HepG2 (cell line): ENCODE data around the gene GART. TPM values are rescaled to one million over a fixed set of nuclear protein-coding genes. Genes with fewer than 3 reads are reported as not detected.

Experiments used
- GTF3A ChIP-seq: sonication (generic); formaldehyde crosslinking; conservative IDR thresholded peaks from 2 replicates; pipeline ENCODE4 v1.4.0; 2020; ENCODE audit warnings: mild to moderate bottlenecking, missing genetic modification reagents
- PATZ1 ChIP-seq: sonication (generic); formaldehyde crosslinking; IDR thresholded peaks from 2 replicates; pipeline ENCODE4 v1.4.0; 2020; ENCODE audit warnings: missing genetic modification reagents
- RBFOX2 ChIP-seq: fragments of 200-400 bp; formaldehyde crosslinking; IDR thresholded peaks from 2 replicates; pipeline ENCODE4 v1.6.1; 2017; ENCODE audit warnings: low read depth, mild to moderate bottlenecking, low read length
- SMARCE1 ChIP-seq: fragments of 450-650 bp; IDR thresholded peaks from 2 replicates; pipeline ENCODE4 v1.6.1; 2017; ENCODE audit warnings: borderline replicate concordance
- SOX13 ChIP-seq, 3 experiments: fragments of 450-650 bp in 1 of 3; sonication (generic) in 1 of 3; formaldehyde crosslinking in 1 of 3; IDR thresholded peaks in 2 of 3; conservative IDR thresholded peaks in 1 of 3; 2 replicates each; pipeline versions ENCODE4 v1.5.0 to v1.6.1; 2016 to 2020; ENCODE audit warnings: antibody characterized with exemption in 1 of 3, mild to moderate bottlenecking in 1 of 3, missing compliant biosample characterization in 1 of 3, missing genetic modification reagents in 1 of 3, moderate library complexity in 1 of 3
- TFDP2 ChIP-seq: sonication (generic); formaldehyde crosslinking; IDR thresholded peaks from 2 replicates; pipeline ENCODE4 v1.4.0; 2020; ENCODE audit warnings: missing genetic modification reagents
- ZNF572 ChIP-seq: sonication (generic); formaldehyde crosslinking; IDR thresholded peaks from 2 replicates; pipeline ENCODE4 v1.5.1; 2020; ENCODE audit warnings: mild to moderate bottlenecking, missing genetic modification reagents
- polyA plus RNA-seq, 8 experiments: library from polyadenylated mRNA; depleted of rRNA in 3 of 8; stranded (reverse) in 7 of 8; unstranded in 1 of 8; fragments of >200 nt; fragmentation: Illumina TruSeq in 4 of 8; extraction: Trizol in 4 of 8; gene quantifications; 2 replicates each; pipeline versions ENCODE4 v1.2.1 to v1.2.3, GENCODE V29; 2011 to 2016; ENCODE audit warnings: low read depth in 4 of 8, missing spikeins in 1 of 8, mixed read lengths in 1 of 8; ENCODE audit not compliant: insufficient read depth in 1 of 8
- total RNA-seq, 5 experiments: library from RNA; depleted of rRNA; stranded (reverse); fragments of >200 nt; fragmentation: Illumina TruSeq; extraction: Trizol; gene quantifications; 2 replicates each; pipeline ENCODE4 v1.2.3, GENCODE V29; 2016; ENCODE audit warnings: low read depth in 1 of 5
- TF ChIP-seq, protein P1 (sequence below), 2 experiments: fragments of 450-650 bp in 1 of 2; sonication (generic) in 1 of 2; formaldehyde crosslinking; IDR thresholded peaks; 2 replicates each; pipeline versions ENCODE4 v1.5.0 to v1.8.0; 2020 to 2022; ENCODE audit warnings: mild to moderate bottlenecking in 1 of 2, missing genetic modification reagents in 1 of 2
- TF ChIP-seq, protein P2 (sequence below): sonication (generic); formaldehyde crosslinking; IDR thresholded peaks from 2 replicates; pipeline ENCODE4 v1.4.0; 2020; ENCODE audit warnings: missing genetic modification reagents, mild to moderate bottlenecking, borderline replicate concordance
- TF ChIP-seq, protein P3 (sequence below): sonication (generic); formaldehyde crosslinking; conservative IDR thresholded peaks from 2 replicates; pipeline ENCODE4 v1.4.0; 2020; ENCODE audit warnings: mild to moderate bottlenecking, missing genetic modification reagents, moderate library complexity
- TF ChIP-seq, protein P4 (sequence below): IDR thresholded peaks from 2 replicates; pipeline ENCODE4 v1.6.1; 2016; ENCODE audit warnings: low read depth, control low read depth
- TF ChIP-seq, protein P5 (sequence below): sonication (generic); formaldehyde crosslinking; IDR thresholded peaks from 2 replicates; pipeline ENCODE4 v1.5.1; 2020; ENCODE audit warnings: mild to moderate bottlenecking, moderate library complexity, missing genetic modification reagents

The GART gene
- total and polyA plus RNA-seq, 2 of the 13 experiments (the other 11 are each of a cell fraction or from before 2014, with no cell fraction given) = 17.9 to 109 TPM

- TF ChIP-seq TFDP2 = peak; percentile 57; the same call in 1 of the 2 replicates
- TF ChIP-seq, protein P1, sequence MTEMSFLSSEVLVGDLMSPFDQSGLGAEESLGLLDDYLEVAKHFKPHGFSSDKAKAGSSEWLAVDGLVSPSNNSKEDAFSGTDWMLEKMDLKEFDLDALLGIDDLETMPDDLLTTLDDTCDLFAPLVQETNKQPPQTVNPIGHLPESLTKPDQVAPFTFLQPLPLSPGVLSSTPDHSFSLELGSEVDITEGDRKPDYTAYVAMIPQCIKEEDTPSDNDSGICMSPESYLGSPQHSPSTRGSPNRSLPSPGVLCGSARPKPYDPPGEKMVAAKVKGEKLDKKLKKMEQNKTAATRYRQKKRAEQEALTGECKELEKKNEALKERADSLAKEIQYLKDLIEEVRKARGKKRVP (CRISPR knock-in tag; IDR thresholded peaks at IDR 0.05) = peak in 1 of 2 experiments; percentile 85; a peak in 2 of 4 replicates
- TF ChIP-seq, protein P2, sequence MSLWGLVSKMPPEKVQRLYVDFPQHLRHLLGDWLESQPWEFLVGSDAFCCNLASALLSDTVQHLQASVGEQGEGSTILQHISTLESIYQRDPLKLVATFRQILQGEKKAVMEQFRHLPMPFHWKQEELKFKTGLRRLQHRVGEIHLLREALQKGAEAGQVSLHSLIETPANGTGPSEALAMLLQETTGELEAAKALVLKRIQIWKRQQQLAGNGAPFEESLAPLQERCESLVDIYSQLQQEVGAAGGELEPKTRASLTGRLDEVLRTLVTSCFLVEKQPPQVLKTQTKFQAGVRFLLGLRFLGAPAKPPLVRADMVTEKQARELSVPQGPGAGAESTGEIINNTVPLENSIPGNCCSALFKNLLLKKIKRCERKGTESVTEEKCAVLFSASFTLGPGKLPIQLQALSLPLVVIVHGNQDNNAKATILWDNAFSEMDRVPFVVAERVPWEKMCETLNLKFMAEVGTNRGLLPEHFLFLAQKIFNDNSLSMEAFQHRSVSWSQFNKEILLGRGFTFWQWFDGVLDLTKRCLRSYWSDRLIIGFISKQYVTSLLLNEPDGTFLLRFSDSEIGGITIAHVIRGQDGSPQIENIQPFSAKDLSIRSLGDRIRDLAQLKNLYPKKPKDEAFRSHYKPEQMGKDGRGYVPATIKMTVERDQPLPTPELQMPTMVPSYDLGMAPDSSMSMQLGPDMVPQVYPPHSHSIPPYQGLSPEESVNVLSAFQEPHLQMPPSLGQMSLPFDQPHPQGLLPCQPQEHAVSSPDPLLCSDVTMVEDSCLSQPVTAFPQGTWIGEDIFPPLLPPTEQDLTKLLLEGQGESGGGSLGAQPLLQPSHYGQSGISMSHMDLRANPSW (CRISPR knock-in tag) = no peak
- TF ChIP-seq PATZ1 (CRISPR knock-in tag) = peak; percentile 76
- TF ChIP-seq RBFOX2 = peak; percentile 80
- TF ChIP-seq SOX13 (IDR thresholded peaks at IDR 0.05) = no peak
- TF ChIP-seq SOX13 (CRISPR knock-in tag; conservative IDR thresholded peaks at IDR 0.05 in 1 of 2, IDR thresholded peaks at IDR 0.05 in 1 of 2) = no peak
- TF ChIP-seq, protein P3, sequence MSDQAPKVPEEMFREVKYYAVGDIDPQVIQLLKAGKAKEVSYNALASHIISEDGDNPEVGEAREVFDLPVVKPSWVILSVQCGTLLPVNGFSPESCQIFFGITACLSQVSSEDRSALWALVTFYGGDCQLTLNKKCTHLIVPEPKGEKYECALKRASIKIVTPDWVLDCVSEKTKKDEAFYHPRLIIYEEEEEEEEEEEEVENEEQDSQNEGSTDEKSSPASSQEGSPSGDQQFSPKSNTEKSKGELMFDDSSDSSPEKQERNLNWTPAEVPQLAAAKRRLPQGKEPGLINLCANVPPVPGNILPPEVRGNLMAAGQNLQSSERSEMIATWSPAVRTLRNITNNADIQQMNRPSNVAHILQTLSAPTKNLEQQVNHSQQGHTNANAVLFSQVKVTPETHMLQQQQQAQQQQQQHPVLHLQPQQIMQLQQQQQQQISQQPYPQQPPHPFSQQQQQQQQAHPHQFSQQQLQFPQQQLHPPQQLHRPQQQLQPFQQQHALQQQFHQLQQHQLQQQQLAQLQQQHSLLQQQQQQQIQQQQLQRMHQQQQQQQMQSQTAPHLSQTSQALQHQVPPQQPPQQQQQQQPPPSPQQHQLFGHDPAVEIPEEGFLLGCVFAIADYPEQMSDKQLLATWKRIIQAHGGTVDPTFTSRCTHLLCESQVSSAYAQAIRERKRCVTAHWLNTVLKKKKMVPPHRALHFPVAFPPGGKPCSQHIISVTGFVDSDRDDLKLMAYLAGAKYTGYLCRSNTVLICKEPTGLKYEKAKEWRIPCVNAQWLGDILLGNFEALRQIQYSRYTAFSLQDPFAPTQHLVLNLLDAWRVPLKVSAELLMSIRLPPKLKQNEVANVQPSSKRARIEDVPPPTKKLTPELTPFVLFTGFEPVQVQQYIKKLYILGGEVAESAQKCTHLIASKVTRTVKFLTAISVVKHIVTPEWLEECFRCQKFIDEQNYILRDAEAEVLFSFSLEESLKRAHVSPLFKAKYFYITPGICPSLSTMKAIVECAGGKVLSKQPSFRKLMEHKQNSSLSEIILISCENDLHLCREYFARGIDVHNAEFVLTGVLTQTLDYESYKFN (CRISPR knock-in tag) = 0 out of 2 replicates have a peak, but pooled peaks have one; percentile 22
- TF ChIP-seq SMARCE1 = no peak
- TF ChIP-seq ZNF572 (CRISPR knock-in tag) = peak; percentile 92; the same call in 1 of the 2 replicates
- TF ChIP-seq, protein P4, sequence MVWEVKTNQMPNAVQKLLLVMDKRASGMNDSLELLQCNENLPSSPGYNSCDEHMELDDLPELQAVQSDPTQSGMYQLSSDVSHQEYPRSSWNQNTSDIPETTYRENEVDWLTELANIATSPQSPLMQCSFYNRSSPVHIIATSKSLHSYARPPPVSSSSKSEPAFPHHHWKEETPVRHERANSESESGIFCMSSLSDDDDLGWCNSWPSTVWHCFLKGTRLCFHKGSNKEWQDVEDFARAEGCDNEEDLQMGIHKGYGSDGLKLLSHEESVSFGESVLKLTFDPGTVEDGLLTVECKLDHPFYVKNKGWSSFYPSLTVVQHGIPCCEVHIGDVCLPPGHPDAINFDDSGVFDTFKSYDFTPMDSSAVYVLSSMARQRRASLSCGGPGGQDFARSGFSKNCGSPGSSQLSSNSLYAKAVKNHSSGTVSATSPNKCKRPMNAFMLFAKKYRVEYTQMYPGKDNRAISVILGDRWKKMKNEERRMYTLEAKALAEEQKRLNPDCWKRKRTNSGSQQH = peak; percentile 68; the same call in 1 of the 2 replicates
- TF ChIP-seq, protein P5, sequence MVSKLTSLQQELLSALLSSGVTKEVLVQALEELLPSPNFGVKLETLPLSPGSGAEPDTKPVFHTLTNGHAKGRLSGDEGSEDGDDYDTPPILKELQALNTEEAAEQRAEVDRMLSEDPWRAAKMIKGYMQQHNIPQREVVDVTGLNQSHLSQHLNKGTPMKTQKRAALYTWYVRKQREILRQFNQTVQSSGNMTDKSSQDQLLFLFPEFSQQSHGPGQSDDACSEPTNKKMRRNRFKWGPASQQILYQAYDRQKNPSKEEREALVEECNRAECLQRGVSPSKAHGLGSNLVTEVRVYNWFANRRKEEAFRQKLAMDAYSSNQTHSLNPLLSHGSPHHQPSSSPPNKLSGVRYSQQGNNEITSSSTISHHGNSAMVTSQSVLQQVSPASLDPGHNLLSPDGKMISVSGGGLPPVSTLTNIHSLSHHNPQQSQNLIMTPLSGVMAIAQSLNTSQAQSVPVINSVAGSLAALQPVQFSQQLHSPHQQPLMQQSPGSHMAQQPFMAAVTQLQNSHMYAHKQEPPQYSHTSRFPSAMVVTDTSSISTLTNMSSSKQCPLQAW (CRISPR knock-in tag) = peak; percentile 85
- TF ChIP-seq GTF3A (CRISPR knock-in tag) = no peak
Observed at GRCh38 chr21:33491373-33492102, 50.4 kb downstream of the GART start, which contains the start of gene DNAJC28 (continued).
